ENCODE data around the gene RMRP. TPM values are rescaled to one million over a fixed set of nuclear protein-coding genes. Genes with fewer than 3 reads are reported as not detected.

The RMRP gene
- total and polyA plus RNA-seq, 2 experiments from 2014 or later, result 20,944 TPM; not detected in 1

GRCh38 chr9:35618325-35618727 lies 39.5 kb downstream of the RMRP start, which contains the start of gene CD72:
Gene CD72, minus strand, starts transcription at chr9:35618413. Its CDS starts 110 bp downstream, at chr9:35618303.
- DNase-seq, result no peak
- Histone ChIP-seq H2AFZ (peak within 1 kb of the TSS; percentile 94), H3F3A (ENCODE audit: insufficient read depth) (no peaks in the 10 kb centered on the region), H3K27ac (no peak within 1 kb of the TSS), H3K9me2 (ENCODE audit: insufficient read depth) (no peaks in the 10 kb centered on the region), H3K4me2 (ENCODE audit: unreplicated experiment) (peak within 1 kb of the TSS; percentile 79), H3K4me3 (peak within 1 kb of the TSS; percentile 65), H4K20me1 (ENCODE audit: insufficient read depth) (no peaks in the 10 kb centered on the region), H3K9me3 (ENCODE audit: low read depth) (no peaks in the 10 kb centered on the region), H3K36me3 (ENCODE audit: low read depth) (no peaks in the 10 kb centered on the region), H3K4me1 (ENCODE audit: insufficient read depth) (no peaks in the 10 kb centered on the region), H3K27me3 (replicated peaks; ENCODE audit: insufficient read depth) (no peaks in the 10 kb centered on the region), H3K9ac (peak within 1 kb of the TSS; percentile 67), H3K79me2 (ENCODE audit: insufficient read depth) (no peaks in the 10 kb centered on the region)
- in situ Hi-C loops (cut with MboI), result loop anchor here (25.0 kb wide), 1 partner anchor 94 kb away; no protein-coding TSS in a partner anchor
- TF ChIP-seq EZH2 (IDR thresholded peaks at IDR 0.05; ENCODE audit: insufficient read depth, poor library complexity, severe bottlenecking) (no peak), EZH2phosphoT487 (IDR thresholded peaks at IDR 0.05; ENCODE audit: insufficient read depth, low read depth) (no peak)
- WGBS, 2 experiments (ENCODE audit: low coverage in 1 of 2, low lambda C conversion rate in 2 of 2, missing lambda C conversion rate in 2 of 2), result 79 to 80% methylated on average over 7 of the region's 7 CpGs

DNA sequence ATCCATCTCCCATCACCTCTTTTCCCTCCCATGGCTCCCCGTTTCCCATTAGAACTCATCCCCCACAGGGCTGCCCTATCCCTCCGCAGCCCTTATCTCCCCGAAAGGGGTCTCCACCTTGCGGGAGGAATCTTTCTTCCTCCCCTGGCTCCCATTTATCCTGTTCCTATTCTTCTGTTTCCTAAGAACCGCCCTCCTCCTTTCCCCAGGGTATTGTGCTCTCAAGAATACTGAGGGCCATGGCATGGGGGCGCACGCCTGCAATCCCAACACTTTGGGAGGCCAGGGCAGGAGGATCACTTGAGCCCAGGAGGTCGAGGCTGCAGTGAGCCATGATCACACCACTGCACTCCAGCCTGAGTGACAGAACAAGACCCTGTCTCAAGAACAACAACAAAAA lies 40.3 kb downstream of the RMRP start:
- no peak for DNase-seq
- Histone ChIP-seq H3K9me3 (ENCODE audit: low read depth) (no peaks in the 10 kb centered on the region), H3K9ac (peak overlapping the region; percentile 67), H2AFZ (peak overlapping the region; percentile 94), H3K36me3 (ENCODE audit: low read depth) (no peaks in the 10 kb centered on the region), H3K27me3 (replicated peaks; ENCODE audit: insufficient read depth) (no peaks in the 10 kb centered on the region), H3K4me2 (ENCODE audit: unreplicated experiment) (peak overlapping the region; percentile 79), H3K9me2 (ENCODE audit: insufficient read depth) (no peaks in the 10 kb centered on the region), H3F3A (ENCODE audit: insufficient read depth) (no peaks in the 10 kb centered on the region), H3K4me1 (ENCODE audit: insufficient read depth) (no peaks in the 10 kb centered on the region), H4K20me1 (ENCODE audit: insufficient read depth) (no peaks in the 10 kb centered on the region), H3K4me3 (peak overlapping the region; percentile 65; the same call in 1 of the 2 replicates), H3K27ac (no peak overlapping the region), H3K79me2 (ENCODE audit: insufficient read depth) (no peaks in the 10 kb centered on the region)
- TF ChIP-seq EZH2phosphoT487 (IDR thresholded peaks at IDR 0.05; ENCODE audit: insufficient read depth, low read depth), result no peak
- no peak for TF ChIP-seq EZH2 (IDR thresholded peaks at IDR 0.05; ENCODE audit: insufficient read depth, poor library complexity, severe bottlenecking)
- 53 to 65% methylated on average over 8 of the region's 8 CpGs for WGBS, 2 experiments (ENCODE audit: low coverage in 1 of 2, low lambda C conversion rate in 2 of 2, missing lambda C conversion rate in 2 of 2)
- in situ Hi-C loops (cut with MboI), result loop anchor here (25.0 kb wide), 1 partner anchor 95 kb away; no protein-coding TSS in a partner anchor

- no peak for TF ChIP-seq EZH2phosphoT487 (IDR thresholded peaks at IDR 0.05; ENCODE audit: insufficient read depth, low read depth)
- TF ChIP-seq EZH2 (IDR thresholded peaks at IDR 0.05; ENCODE audit: insufficient read depth, poor library complexity, severe bottlenecking), result no peak
- Histone ChIP-seq H3K79me2 (ENCODE audit: insufficient read depth) (no peaks in the 10 kb centered on the region), H2AFZ (peak overlapping the region; percentile 94), H3F3A (ENCODE audit: insufficient read depth) (no peaks in the 10 kb centered on the region), H3K9me2 (ENCODE audit: insufficient read depth) (no peaks in the 10 kb centered on the region), H3K4me1 (ENCODE audit: insufficient read depth) (no peaks in the 10 kb centered on the region), H3K27me3 (replicated peaks; ENCODE audit: insufficient read depth) (no peaks in the 10 kb centered on the region), H3K36me3 (ENCODE audit: low read depth) (no peaks in the 10 kb centered on the region), H3K9ac (peak overlapping the region; percentile 67), H3K4me3 (peak overlapping the region; percentile 65), H3K27ac (no peak overlapping the region), H4K20me1 (ENCODE audit: insufficient read depth) (no peaks in the 10 kb centered on the region), H3K9me3 (ENCODE audit: low read depth) (no peaks in the 10 kb centered on the region), H3K4me2 (ENCODE audit: unreplicated experiment) (peak overlapping the region; percentile 79)
- 12 to 17% methylated on average over 34 to 50 of the region's 51 CpGs for whole genome bisulfite sequencing, 2 experiments (ENCODE audit: low coverage in 1 of 2, low lambda C conversion rate in 2 of 2, missing lambda C conversion rate in 2 of 2)
- in situ Hi-C loops (cut with MboI), result loop anchor here (25.0 kb wide), 1 partner anchor 95 kb away; no protein-coding TSS in a partner anchor
- DNase-seq, result peak; percentile 79
These were observed 40.9 kb downstream of the RMRP start for GRCh38 chr9:35616681-35617459.

- DNase-seq, result no peak
- Histone ChIP-seq H3K4me2 (ENCODE audit: unreplicated experiment) (peak overlapping the region; percentile 79), H3K4me1 (ENCODE audit: insufficient read depth) (no peaks in the 10 kb centered on the region), H2AFZ (peak overlapping the region; percentile 94; the same call in 1 of the 2 replicates), H3K9ac (no peak overlapping the region), H3F3A (ENCODE audit: insufficient read depth) (no peaks in the 10 kb centered on the region), H4K20me1 (ENCODE audit: insufficient read depth) (no peaks in the 10 kb centered on the region), H3K79me2 (ENCODE audit: insufficient read depth) (no peaks in the 10 kb centered on the region), H3K9me3 (ENCODE audit: low read depth) (no peaks in the 10 kb centered on the region), H3K27ac (no peak overlapping the region), H3K4me3 (no peak overlapping the region), H3K9me2 (ENCODE audit: insufficient read depth) (no peaks in the 10 kb centered on the region), H3K27me3 (replicated peaks; ENCODE audit: insufficient read depth) (no peaks in the 10 kb centered on the region), H3K36me3 (ENCODE audit: low read depth) (no peaks in the 10 kb centered on the region)
- in situ Hi-C loops (cut with MboI), result loop anchor here (25.0 kb wide), 1 partner anchor 96 kb away; no protein-coding TSS in a partner anchor
- TF ChIP-seq EZH2phosphoT487 (IDR thresholded peaks at IDR 0.05; ENCODE audit: insufficient read depth, low read depth) (no peak), EZH2 (IDR thresholded peaks at IDR 0.05; ENCODE audit: insufficient read depth, poor library complexity, severe bottlenecking) (no peak)
- WGBS, 2 experiments (ENCODE audit: low coverage in 1 of 2, low lambda C conversion rate in 2 of 2, missing lambda C conversion rate in 2 of 2), result 90 to 92% methylated on average over 17 of the region's 17 CpGs
These were observed 41.7 kb downstream of the RMRP start for GRCh38 chr9:35615981-35616680.

All from GM23248 (cell line).